ENCODE measurements around the gene ADGRD1.

DNA sequence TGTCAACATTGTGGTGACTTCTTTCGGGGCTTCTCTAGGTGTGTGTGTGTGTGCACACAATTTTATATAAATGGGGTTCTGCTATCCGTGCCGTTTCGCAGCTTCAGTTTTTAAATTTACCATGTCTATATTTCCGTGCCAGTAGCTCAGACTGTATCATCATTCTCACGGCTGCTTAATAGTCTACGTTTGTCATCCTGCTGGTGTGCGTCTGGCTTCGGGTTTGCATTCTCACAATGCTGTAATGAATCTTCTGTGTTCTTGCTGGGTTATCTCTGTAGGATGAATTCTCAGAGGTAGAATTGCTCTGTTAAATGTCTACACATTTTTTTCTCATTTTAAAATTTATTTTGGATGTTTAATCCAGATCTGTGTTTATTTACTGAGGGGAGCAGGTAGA is 73.6 kb downstream of the ADGRD1 start:
- TF ChIP-seq POLR2AphosphoS5 (IDR thresholded peaks at IDR 0.05; ENCODE audit: insufficient read depth in 1 of 2, low read depth in 1 of 2) = no peak
- TF ChIP-seq, protein P1, sequence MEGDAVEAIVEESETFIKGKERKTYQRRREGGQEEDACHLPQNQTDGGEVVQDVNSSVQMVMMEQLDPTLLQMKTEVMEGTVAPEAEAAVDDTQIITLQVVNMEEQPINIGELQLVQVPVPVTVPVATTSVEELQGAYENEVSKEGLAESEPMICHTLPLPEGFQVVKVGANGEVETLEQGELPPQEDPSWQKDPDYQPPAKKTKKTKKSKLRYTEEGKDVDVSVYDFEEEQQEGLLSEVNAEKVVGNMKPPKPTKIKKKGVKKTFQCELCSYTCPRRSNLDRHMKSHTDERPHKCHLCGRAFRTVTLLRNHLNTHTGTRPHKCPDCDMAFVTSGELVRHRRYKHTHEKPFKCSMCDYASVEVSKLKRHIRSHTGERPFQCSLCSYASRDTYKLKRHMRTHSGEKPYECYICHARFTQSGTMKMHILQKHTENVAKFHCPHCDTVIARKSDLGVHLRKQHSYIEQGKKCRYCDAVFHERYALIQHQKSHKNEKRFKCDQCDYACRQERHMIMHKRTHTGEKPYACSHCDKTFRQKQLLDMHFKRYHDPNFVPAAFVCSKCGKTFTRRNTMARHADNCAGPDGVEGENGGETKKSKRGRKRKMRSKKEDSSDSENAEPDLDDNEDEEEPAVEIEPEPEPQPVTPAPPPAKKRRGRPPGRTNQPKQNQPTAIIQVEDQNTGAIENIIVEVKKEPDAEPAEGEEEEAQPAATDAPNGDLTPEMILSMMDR (IDR thresholded peaks at IDR 0.05) = no peak
- TF ChIP-seq POLR2A (IDR thresholded peaks at IDR 0.05) = no peak

All from vagina (tissue), 2 donors.